Esophagus muscularis mucosa (tissue), 4 donors: ENCODE results near the gene TMEM243.

Experiments used
- CTCF ChIP-seq, 3 experiments: fragments of 200-600 bp in 2 of 3; fragments of 450-650 bp in 1 of 3; sonication (generic) in 2 of 3; IDR thresholded peaks; one replicate each; pipeline ENCODE4 v1.5.1; 2017 to 2019; ENCODE audit warnings: antibody characterized with exemption in 3 of 3, mild to moderate bottlenecking in 2 of 3, moderate library complexity in 1 of 3
- EP300 ChIP-seq: sonication (generic); formaldehyde crosslinking; IDR thresholded peaks from one replicate; pipeline ENCODE4 v1.6.1; 2017; ENCODE audit warnings: antibody characterized with exemption
- POLR2A ChIP-seq: fragments of 450-650 bp; IDR thresholded peaks from one replicate; pipeline ENCODE4 v1.6.1; 2017; ENCODE audit warnings: antibody characterized with exemption, moderate library complexity, mild to moderate bottlenecking, low read depth
- POLR2AphosphoS5 ChIP-seq, 2 donors: sonication (generic); formaldehyde crosslinking; IDR thresholded peaks; one replicate each; pipeline ENCODE4 v1.6.1; 2017; ENCODE audit warnings: antibody characterized with exemption in 2 of 2

GRCh38 chr7:87223666-87224065, 4.1 kb upstream of the TMEM243 start:
- no peak for TF ChIP-seq CTCF (IDR thresholded peaks at IDR 0.05)
- TF ChIP-seq POLR2A = no peak
- no peak for TF ChIP-seq POLR2AphosphoS5 (IDR thresholded peaks at IDR 0.05)
- no peak for TF ChIP-seq EP300
